Measurements from ENCODE around the gene ALG14. TPM values are rescaled to one million over a fixed set of nuclear protein-coding genes. Genes with fewer than 3 reads are reported as not detected.

Gene ALG14
- total RNA-seq, 1 donor from 2014 or later, result 1.6 TPM

- DNase-seq (ENCODE audit: low read depth in 2 of 2), result no peak
Measured at GRCh38 chr1:94929351-94930217, 143.2 kb downstream of the ALG14 start.

DNA sequence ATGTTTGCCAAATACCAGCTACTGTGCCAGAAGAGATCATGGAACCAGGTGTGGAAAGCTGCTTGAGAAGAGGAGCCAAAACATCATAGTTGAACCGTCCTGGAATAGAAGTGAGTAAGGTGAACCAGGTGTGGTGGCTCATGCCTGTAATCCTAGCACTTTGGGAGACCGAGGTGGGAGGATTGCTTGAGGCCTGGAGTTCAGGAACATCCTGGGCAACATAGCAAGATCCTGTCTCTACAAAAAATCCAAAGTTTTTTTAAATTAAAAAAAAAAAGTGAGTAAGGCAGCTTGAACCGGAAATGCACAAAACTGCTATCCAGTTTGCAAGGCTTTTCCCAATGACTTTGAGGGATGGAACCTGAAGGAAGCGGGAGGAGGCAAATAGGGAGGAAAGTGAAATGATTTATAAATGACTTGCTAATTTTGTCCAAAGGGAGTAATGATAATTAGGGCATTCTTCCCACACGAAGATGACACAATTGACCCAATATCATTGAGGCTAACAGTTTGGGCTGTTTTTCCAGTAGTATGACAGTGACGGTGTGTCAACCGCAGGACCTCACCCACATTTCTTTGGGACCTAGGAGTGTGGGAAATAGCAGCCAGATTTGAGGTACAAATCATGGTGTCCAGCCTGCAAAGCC lies 144.3 kb downstream of the ALG14 start:
- no peak for DNase-seq (ENCODE audit: low read depth in 2 of 2)

GRCh38 chr1:94927405-94928175 lies 145.2 kb downstream of the ALG14 start:
- DNase-seq (ENCODE audit: low read depth in 2 of 2), result peak; percentile 35 to 63

- peak; percentile 94 to 97 for DNase-seq (ENCODE audit: low read depth in 2 of 2)
Measured at GRCh38 chr1:94926915-94927404, 145.8 kb downstream of the ALG14 start, which contains the start of gene CNN3. CNN3 (minus strand) TSS chr1:94927110; CDS start chr1:94926894, 216 bp downstream.

DNA sequence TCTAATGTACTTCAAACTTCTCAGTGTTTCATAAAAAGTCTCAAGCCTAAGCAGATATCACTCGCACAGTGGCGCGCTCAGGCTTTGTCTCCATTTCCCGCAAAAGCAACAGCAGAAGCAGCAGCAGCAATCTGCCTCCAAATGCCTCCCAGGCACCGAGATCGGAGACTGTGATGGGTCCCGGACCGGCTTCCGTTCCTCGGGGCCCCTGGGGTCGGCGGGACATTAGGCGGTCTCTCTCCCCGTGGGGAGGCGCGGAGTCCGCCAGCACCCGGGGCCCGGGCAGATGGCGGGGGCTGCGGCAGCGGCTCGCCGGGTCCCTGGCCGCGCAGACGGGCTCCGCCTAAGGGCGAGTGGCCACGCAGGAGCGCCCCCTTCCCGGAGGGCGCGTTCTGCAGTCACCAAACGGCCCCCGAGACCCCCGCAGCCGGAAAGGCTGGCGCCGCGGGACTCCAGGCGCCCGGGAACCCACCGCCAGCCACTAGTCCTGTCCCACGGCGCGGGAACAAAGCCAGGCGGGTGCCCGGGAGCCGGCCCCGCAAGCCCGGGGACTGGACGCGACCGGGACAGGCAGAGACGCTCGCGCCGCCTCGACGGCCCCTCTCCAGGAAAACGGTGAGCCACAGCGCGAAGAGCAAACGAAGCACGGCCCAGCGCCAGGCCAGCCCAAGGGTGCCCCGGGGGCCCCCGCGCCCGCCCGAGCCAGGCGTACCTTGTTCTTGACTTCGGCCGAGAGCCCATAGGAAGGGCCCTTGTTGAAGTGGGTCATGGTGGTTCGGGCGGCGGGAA lies 146.4 kb downstream of the ALG14 start:
- peak; percentile 72 to 81 for DNase-seq (ENCODE audit: low read depth in 2 of 2)

DNA sequence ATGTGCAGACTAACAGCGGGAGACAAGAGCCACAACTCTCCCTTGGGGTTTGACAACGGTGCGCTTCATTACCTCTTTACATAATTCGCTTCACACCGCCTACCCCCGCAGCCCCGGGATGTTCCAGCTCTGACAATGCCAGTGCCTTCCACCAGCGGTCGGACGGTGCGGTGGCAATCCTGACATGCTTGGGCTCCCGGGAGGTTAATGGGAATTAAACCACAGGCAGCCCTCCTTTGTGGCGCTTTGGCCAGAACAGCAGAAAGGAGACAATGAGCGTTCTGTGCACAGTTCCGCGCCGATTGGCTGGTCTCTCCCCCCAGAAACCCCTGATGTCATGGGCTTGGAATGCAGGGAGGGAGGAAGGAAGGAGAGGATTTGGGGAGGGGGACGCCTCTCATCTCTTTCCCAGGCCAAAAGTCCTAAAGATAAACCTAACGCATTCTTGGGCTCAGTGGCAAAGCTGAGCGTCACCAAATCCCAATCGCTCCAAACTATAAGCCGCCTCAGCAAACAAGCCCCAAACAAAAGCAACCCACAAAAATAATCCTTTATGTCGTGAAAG lies 147.1 kb downstream of the ALG14 start:
- peak; percentile 83 to 84 for DNase-seq (ENCODE audit: low read depth in 2 of 2)

DNA sequence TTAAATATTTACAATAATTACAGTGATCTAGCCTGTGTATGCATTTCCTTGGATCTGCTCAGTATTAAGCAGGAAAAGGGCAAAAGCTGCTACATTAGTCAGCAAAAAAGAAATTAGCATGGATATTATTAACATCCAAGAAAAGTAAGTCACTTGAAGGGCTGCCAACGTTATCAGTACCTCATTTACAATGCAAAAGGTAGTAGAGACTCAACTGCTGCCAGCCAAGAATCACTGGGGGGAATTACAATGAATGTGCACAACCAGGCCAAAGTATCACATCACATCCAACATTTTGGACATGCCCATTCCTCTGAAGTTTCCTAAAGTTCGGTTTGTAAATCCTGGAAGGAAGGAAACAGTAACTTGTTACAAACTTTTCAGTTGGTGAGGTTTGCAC lies 147.7 kb downstream of the ALG14 start:
- peak; percentile 34 to 45 for DNase-seq (ENCODE audit: low read depth in 2 of 2)

Other genes starting within 250 kb of the ALG14 start
- gene CNN3, start 145.8 kb downstream of the ALG14 start, total RNA-seq, result 505 and 669 TPM in 2 replicates
- gene TLCD4, start 44.4 kb upstream of the ALG14 start, total RNA-seq, result under 0.01 TPM in 2 replicates
- gene RWDD3, start 161.3 kb upstream of the ALG14 start, total RNA-seq, result 11.9 and 12.6 TPM in 2 replicates

Measured in lung microvascular endothelial cell (primary cell).